GM21619 (cell line): Measurements from ENCODE around the gene RELA.
"Not testable (repeated sequence)": the region's sequence is repeated elsewhere in the genome, so short reads cannot be mapped to it uniquely, and the experiment has no call there.

ENCODE experiments used
- ATAC-seq: cut with Tn5 transposase; IDR thresholded peaks from one replicate; pipeline ENCODE4 v1.9.1; 2021; ENCODE audit not compliant: unreplicated experiment

Gene RELA

DNA sequence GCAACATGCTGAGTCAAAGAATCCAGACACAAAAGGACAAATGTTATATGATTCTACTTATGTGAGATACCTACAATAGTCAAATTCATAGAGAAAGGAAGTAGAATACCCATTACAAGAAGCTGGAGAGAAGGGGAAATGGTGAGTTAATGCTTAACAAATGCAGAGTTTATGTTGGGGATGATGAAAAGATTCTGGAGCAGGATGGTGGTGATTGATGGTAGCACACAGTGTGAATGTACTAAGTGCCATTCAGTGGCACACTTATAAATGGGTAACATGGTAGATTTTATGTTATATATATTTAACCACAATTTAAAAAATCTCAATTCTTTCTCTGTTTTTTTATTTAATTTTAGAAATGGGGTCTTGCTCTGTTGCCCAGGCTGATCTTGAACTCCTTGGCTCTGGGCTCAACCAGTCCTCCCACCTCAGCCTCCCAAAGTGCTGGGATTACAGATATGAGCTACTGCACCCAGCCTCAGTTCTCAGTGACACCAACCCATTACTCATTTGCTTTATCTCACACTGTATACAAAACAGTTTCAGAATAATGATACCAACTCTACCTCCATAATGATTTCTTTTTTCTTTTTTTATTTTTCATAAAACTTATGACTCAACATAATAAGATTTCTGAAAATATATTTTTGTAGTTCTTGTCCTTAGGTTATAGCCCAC, 9.6 kb upstream of the RELA start:
- ATAC-seq = no peak

GRCh38 chr11:65663639-65664200, 1.0 kb upstream of the RELA start:
- ATAC-seq = peak; percentile 21

DNA sequence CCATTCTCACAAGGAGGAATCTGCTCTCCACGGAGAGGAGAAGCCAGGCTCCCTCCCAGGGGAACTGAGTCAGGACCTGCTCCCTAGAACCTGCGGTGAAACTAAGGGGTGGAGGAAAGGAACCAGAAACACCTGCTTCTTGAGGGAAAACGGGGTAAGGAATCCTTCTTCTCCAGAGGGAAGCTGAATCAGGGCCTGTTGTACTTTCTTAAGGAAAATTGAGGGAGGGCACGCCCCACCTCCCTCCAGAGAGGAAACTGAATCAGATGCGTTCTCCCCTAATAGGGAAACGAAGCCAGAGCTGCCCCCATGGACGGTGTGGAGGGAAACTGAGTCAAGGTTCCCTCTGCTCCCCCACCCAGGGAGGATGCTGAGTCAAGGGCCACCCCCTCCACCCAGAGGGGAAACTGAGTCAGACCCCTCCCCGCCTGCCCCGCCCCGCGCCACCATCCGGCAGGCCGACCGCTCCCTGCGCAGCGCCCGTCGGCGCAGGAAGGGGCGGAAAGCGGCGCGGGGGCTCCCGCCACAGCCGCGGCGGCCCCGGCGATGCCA, 393 bp downstream of the RELA start:
- ATAC-seq = peak; percentile 8

DNA sequence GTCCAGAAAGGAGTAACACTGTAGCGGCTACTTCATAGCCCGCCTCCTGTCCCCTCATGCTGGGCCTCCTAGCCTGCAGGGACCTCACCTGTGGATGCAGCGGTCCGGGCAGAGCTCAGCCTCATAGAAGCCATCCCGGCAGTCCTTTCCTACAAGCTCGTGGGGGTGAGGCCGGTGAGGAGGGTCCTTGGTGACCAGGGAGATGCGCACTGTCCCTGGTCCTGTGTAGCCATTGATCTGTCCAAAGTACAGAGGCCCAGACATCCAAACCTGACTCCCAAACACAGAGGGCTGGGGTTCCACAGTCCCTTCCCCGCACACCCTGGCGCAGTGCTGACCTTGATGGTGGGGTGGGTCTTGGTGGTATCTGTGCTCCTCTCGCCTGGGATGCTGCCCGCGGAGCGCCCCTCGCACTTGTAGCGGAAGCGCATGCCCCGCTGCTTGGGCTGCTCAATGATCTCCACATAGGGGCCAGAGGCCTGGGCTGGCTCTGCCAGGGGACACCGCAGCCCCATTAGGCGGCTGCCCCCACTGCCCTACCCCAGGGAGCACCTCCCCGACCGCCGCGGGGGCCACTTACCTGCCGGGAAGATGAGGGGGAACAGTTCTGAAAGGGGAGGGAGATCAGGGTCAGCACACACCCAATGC, 993 bp downstream of the RELA start:
- no peak for ATAC-seq

GRCh38 chr11:65660908-65661307, 1.8 kb downstream of the RELA start:
- ATAC-seq = not testable (repeated sequence)

- no peak for ATAC-seq
These were observed 2.7 kb downstream of the RELA start for GRCh38 chr11:65660038-65660437.

GRCh38 chr11:65658174-65659021, 4.3 kb downstream of the RELA start:
- no peak for ATAC-seq

DNA sequence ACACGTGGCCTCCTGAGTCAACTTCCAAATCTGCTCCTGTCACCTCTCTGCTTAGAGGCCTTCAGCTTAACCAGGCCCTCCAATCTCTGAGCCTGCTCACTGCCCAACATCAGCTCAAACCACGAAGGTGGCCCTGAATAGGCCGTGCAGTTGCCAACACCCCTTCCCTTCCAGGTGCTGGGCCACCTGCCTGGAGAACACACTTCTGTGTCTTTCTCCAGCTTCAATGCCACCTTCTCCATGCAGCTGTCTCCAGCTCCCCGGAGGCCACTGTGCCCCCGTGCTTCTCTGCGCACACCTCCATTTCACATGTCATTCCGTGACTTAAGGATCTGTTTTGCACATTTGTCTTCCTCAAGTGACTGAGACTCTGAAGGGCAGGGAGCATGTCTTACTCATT, 5.3 kb downstream of the RELA start:
- ATAC-seq = no peak

GRCh38 chr11:65655570-65656332, 7.0 kb downstream of the RELA start:
- ATAC-seq = no peak

GRCh38 chr11:65654375-65655349, 8.1 kb downstream of the RELA start:
- ATAC-seq = no peak

- no peak for ATAC-seq
These were observed 9.2 kb downstream of the RELA start for GRCh38 chr11:65653229-65654225.

- ATAC-seq = peak; percentile 62
These were observed 10.0 kb downstream of the RELA start for GRCh38 chr11:65652511-65653228.

DNA sequence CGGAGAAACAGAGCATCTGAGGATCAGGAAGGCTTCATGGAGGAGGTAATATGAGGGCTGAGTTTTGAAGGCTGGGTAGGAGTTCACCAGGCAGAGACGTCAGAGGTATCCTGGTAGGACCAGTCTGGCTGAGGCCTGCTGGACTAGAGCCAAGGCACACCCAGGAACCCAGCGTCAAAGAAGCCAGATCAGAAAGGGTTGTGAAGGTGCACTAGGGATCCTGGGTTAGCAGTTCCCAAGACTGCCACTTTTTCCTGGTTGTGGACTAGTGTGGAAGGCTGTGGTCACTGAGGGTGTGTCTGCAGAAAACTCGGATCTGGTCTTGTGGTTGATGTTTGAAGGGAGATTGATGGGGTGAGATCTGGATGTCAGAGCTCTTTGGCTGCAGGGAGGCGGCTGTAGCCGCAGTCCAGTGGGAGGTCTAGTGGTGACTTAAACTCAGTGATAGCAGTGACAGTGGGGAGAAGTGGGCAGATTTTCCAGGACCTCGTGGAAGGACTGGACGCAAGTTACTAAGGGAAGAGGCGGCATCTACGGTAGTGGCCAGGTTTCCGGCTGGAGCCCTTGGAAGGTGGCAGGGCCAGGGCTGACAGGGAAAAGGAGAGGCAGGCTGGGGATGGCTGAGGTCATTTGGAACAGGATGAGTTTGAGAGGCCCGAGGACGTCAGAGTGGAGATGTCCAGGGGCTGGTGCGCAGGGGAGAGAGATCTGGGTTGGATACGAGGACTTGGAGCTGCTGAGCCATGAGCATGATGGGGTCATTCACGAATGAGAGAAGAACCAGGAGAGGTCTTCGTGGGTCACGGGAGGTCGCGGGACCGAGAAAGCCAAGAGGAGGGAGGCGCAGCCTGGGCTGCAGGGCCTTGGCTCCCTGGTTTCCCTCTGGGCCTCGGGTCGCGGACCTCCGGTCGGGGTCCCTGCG, 10.9 kb downstream of the RELA start:
- no peak for ATAC-seq

GRCh38 chr11:65651339-65651588, 11.5 kb downstream of the RELA start:
- ATAC-seq = no peak

DNA sequence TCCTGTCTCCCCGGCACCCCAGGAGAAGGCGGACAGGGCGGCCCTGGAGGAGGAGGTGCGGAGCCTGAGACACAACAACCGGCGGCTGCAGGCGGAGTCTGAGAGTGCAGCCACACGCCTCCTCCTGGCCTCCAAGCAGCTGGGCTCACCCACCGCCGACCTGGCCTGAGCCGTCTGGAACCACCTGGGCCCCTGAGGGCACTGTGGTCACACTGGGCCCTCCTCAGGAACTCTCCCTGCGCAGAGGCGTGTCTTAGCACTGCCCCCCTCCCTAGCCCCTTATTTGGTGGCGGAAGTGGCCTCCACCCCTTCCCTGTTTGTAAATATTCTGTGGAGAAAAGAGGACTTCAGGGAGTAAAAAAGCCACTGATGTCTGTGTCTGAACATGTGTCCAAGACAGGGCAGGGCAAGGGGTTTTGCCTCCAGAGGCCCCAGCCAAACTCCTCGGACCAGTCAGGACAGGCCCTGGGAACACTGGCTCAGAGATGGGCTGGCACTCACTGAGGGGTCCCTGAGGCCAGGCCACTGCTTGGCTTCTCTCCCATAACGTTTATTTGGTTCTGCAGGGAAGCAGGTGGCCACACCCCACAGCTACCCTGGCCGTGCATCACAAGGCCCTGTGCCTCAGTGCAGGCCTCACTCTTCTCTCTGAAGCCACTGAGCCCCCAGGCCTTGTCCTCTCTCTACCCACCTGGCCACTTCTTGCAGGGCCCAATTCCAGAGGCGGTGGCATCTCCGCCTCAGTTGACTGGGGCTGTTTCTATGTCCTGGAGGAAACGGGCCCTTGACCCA, 12.0 kb downstream of the RELA start:
- ATAC-seq = no peak
